HUDEP-2 (cell line): ENCODE results near the gene SCN1A.
"Not testable (repeated sequence)": the region's sequence is repeated elsewhere in the genome, so short reads cannot be mapped to it uniquely, and the experiment has no call there.

ENCODE experiments used
- DNase-seq, 76 experiments: peaks; one replicate each; lab custom pipeline; 2025; ENCODE audit not compliant: unreplicated experiment in 76 of 76; lab: John Stamatoyannopoulos, UW

Gene SCN1A

GRCh38 chr2:165990846-165991245, 137.0 kb downstream of the SCN1A start:
- DNase-seq: no peak

GRCh38 chr2:165989851-165990250, 138.0 kb downstream of the SCN1A start:
- no peak for DNase-seq

GRCh38 chr2:165985120-165985519, 142.7 kb downstream of the SCN1A start:
- DNase-seq: no peak

GRCh38 chr2:165972161-165972560, 155.7 kb downstream of the SCN1A start:
- not testable (repeated sequence) for DNase-seq

GRCh38 chr2:165970663-165971062, 157.2 kb downstream of the SCN1A start:
- no peak for DNase-seq

GRCh38 chr2:165969227-165969626, 158.6 kb downstream of the SCN1A start:
- no peak for DNase-seq

- DNase-seq: no peak
These were observed 160.1 kb downstream of the SCN1A start for GRCh38 chr2:165967746-165968145.

GRCh38 chr2:165961818-165962217, 166.0 kb downstream of the SCN1A start:
- DNase-seq: no peak

GRCh38 chr2:165959371-165959770, 168.4 kb downstream of the SCN1A start:
- DNase-seq: no peak

- no peak for DNase-seq
These were observed 169.4 kb downstream of the SCN1A start for GRCh38 chr2:165958313-165958960.

GRCh38 chr2:165957030-165957675, 170.7 kb downstream of the SCN1A start:
- DNase-seq: no peak

GRCh38 chr2:165953655-165954606, 173.9 kb downstream of the SCN1A start, which contains the start of gene TTC21B:
Gene TTC21B, minus strand, starts transcription at chr2:165953776. Its CDS starts 71 bp downstream, at chr2:165953705.
- peak in 75 of 76 experiments; percentile 24 to 90 (median 81) for DNase-seq

GRCh38 chr2:165953306-165953654, 174.5 kb downstream of the SCN1A start:
- DNase-seq: peak in 19 of 76 experiments; percentile 29 to 76 (median 46)

- peak in 5 of 76 experiments; percentile 2 to 49 (median 3) for DNase-seq
These were observed 175.0 kb downstream of the SCN1A start for GRCh38 chr2:165952741-165953211.

- DNase-seq: peak in 1 of 76 experiments; percentile 2
These were observed 175.7 kb downstream of the SCN1A start for GRCh38 chr2:165952085-165952484.

- no peak for DNase-seq
These were observed 177.4 kb downstream of the SCN1A start for GRCh38 chr2:165950438-165950837.

- DNase-seq: no peak
These were observed 186.0 kb downstream of the SCN1A start for GRCh38 chr2:165941827-165942226.

- DNase-seq: no peak
These were observed 189.6 kb downstream of the SCN1A start for GRCh38 chr2:165938237-165938636.
